Subcutaneous adipose tissue (tissue), 4 donors: Measurements from ENCODE around the gene KIF24. TPM values are rescaled to one million over a fixed set of nuclear protein-coding genes. Genes with fewer than 3 reads are reported as not detected.

Experiments used
- CTCF ChIP-seq: fragments of 450-650 bp; IDR thresholded peaks from one replicate; pipeline ENCODE4 v1.5.1; 2016; ENCODE audit warnings: low read depth, mild to moderate bottlenecking, control low read depth, antibody characterized with exemption, moderate library complexity
- small RNA-seq: library from RNA; depleted of rRNA; stranded (forward); fragments of <200 nt; gene quantifications from one replicate; pipeline ENCODE3, GENCODE V24; 2016
- total RNA-seq, 4 donors: library from RNA; depleted of rRNA; stranded (reverse); fragments of >200 nt; gene quantifications; one replicate each; pipeline ENCODE4 v1.1.0, GENCODE V29; 2016

The KIF24 gene
- total RNA-seq, 4 donors from 2014 or later: 0.57 to 1.4 (median 0.77) TPM

DNA sequence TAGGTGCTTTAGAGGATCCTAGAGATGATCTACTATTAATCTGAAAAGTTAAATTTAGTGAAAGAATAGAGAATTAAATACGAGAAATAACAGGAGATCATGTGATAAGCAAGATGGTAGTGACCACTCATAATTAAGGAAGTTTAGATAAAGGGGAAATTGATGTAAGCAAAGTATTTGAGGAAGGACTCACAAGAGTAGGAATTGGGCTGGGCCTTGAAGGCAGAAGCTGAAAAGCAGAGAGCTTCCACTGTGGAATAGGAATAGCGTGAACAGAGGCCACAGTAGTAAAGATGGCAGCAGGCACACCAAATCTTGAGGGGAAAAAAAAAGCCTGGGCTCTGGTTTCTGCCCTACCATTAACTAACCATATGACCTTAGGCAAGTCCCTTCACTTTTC lies 38.0 kb downstream of the KIF24 start:
- no peak for TF ChIP-seq CTCF

DNA sequence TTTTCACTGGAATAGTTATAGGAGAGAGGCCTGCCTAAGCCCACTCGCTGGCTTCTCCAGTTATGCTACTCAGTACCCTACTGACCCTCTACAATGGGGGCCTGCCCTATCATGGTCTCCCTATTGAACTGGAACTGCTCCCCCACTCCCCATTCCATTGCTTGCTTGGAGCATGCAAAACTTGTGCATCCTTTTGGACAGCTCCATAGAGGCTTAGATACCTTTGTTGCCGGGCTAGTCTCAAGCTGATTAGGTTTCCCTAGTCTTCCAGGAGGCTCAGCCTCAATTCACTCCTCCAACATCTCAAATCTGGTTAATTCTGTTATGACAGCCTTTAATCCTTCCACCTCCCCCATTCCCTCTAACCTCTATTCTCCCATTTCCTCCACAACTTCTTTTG lies 39.9 kb downstream of the KIF24 start:
- TF ChIP-seq CTCF: no peak

GRCh38 chr9:34282096-34282495 lies 47.0 kb downstream of the KIF24 start:
- TF ChIP-seq CTCF: no peak

DNA sequence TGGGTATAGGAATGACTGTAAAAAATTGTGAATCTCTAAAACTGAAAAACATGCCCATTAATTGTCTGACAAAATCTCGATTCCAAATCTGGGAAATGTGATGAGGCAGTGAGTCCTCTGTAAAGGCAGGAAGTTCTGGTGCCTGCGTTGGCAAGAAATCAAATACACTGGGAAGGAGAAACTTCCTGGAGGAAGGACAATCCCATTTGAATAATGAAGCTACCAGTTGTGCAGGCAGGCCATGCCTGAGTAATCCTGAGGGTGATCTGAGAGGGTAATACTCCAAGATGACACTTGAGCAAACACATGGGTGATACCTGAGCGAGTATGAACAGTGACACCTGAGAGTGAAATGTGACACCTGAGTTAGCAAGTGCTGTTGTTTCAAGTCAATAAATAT lies 49.7 kb downstream of the KIF24 start:
- TF ChIP-seq CTCF: no peak

Small RNAs within 50 kb of the gene (small RNA-seq; reads per million reads assigned to genes)
- gene RNU2-50P: not detected

Other genes starting within 250 kb of the KIF24 start
- 10 to 100 TPM; 24.1 to 33.5 (median 31.0) TPM for gene DCAF12, start 202.6 kb downstream of the KIF24 start, total RNA-seq
- 10 to 100 TPM; 31.6 to 52.2 (median 42.3) TPM for gene UBAP1, start 150.2 kb downstream of the KIF24 start, total RNA-seq
- 10 to 100 TPM; 13.0 to 29.2 (median 21.6) TPM for gene NUDT2, start 301 bp upstream of the KIF24 start, total RNA-seq
- 10 to 100 TPM in 3 of 4 donors, 1 to 10 TPM in 1; 3.7 to 15.7 (median 12.9) TPM for gene MYORG, start 47.6 kb upstream of the KIF24 start, total RNA-seq
- 10 to 100 TPM in 1 of 4 donors, 1 to 10 TPM in 3; 5.1 to 13.9 (median 7.9) TPM for gene FAM219A, start 129.3 kb upstream of the KIF24 start, total RNA-seq
- gene DNAI1, start 129.5 kb upstream of the KIF24 start, total RNA-seq: under 1 TPM in 1 of 4 donors, not detected in 3; 0.51 TPM
- gene ENHO, start 193.7 kb upstream of the KIF24 start, total RNA-seq: 1 to 10 TPM in 2 of 4 donors, not detected in 2; 1.5 to 1.9 TPM